ENCODE results near the gene SLC25A4. TPM values are rescaled to one million over a fixed set of nuclear protein-coding genes. Genes with fewer than 3 reads are reported as not detected.

The SLC25A4 gene
- polyA plus RNA-seq, 3 donors: 16.8 to 33.1 (median 18.4) TPM

Other genes starting within 250 kb of the SLC25A4 start
- gene HELT, start 124.8 kb upstream of the SLC25A4 start, polyA plus RNA-seq: not detected
- gene CFAP97, start 60.7 kb downstream of the SLC25A4 start, polyA plus RNA-seq: 10 to 100 TPM in 2 of 3 donors, 1 to 10 TPM in 1; 5.5 to 13.6 (median 11.2) TPM
- 1 to 10 TPM; 4.3 to 7.4 (median 5.5) TPM for gene SNX25, start 66.3 kb downstream of the SLC25A4 start, polyA plus RNA-seq